ENCODE results near the gene PRSS36.

- TF ChIP-seq CTCF (IDR thresholded peaks at IDR 0.05) (no peak), POLR2A (IDR thresholded peaks at IDR 0.05) (peak; percentile 3)
These were observed 32.3 kb downstream of the PRSS36 start, which contains the start of gene KAT8 for GRCh38 chr16:31117384-31118222.

All from testis (tissue), 2 donors.